IMR-90 (cell line): ENCODE results near the gene GMPR. TPM values are rescaled to one million over a fixed set of nuclear protein-coding genes. Genes with fewer than 3 reads are reported as not detected.

Experiments
- ATAC-seq: fragments of 200-7000 bp; cut with Tn5 transposase; 2 replicates; pipeline ENCODE4 v1.9.1; 2020; ENCODE audit warnings: low read depth, mild to moderate bottlenecking, moderate library complexity
- BruUV-seq: library from RNA; stranded (reverse); fragments of 400-500 nt; replicated peaks from 2 replicates; lab custom pipeline; 2021; lab: Mats Ljungman, UMichigan
- CTCF ChIA-PET: fragments of 300-600 bp; formaldehyde crosslinking; extraction: SDS; loops from one replicate; lab custom pipeline; 2021; ENCODE audit warnings: antibody characterized with exemption; lab: Yijun Ruan, JAX
- POLR2A ChIA-PET: fragments of 300-600 bp; sonication (Branson Sonifier 250); formaldehyde crosslinking; loops from one replicate; lab custom pipeline; 2022; ENCODE audit warnings: antibody characterized with exemption; ENCODE audit not compliant: unreplicated experiment; lab: Charles Lee
- DNase-seq: peaks from one replicate; pipeline ENCODE4 v3.0.0; 2013
- H2AFZ ChIP-seq: replicated peaks from 2 replicates; pipeline ENCODE3; 2013; ENCODE audit warnings: low read length, mild to moderate bottlenecking; ENCODE audit not compliant: poor library complexity
- H2AK5ac ChIP-seq: 2 replicates; pipeline ENCODE4 v1.6.1; 2013; ENCODE audit warnings: low read depth, low read length, inconsistent platforms
- H2AK9ac ChIP-seq: replicated peaks from 2 replicates; pipeline ENCODE3; 2013; ENCODE audit warnings: mild to moderate bottlenecking, low read depth, low read length, moderate library complexity; ENCODE audit not compliant: poor library complexity
- H2BK120ac ChIP-seq: 2 replicates; pipeline ENCODE4 v1.6.1; 2013; ENCODE audit warnings: low read depth, low read length, inconsistent platforms
- H2BK15ac ChIP-seq: 3 replicates; pipeline ENCODE4 v1.6.1; 2013; ENCODE audit warnings: low read depth, low read length, inconsistent platforms
- H2BK20ac ChIP-seq: 2 replicates; pipeline ENCODE4 v1.6.1; 2013; ENCODE audit warnings: low read depth, mild to moderate bottlenecking, inconsistent platforms, low read length, moderate library complexity
- H2BK5ac ChIP-seq: 2 replicates; pipeline ENCODE4 v1.6.1; 2013; ENCODE audit warnings: mild to moderate bottlenecking, low read depth, low read length, inconsistent platforms; ENCODE audit not compliant: poor library complexity, severe bottlenecking
- H3K14ac ChIP-seq: replicated peaks from 2 replicates; pipeline ENCODE4 v1.6.1; 2013; ENCODE audit warnings: low read depth, low read length, inconsistent platforms
- H3K18ac ChIP-seq: 2 replicates; pipeline ENCODE4 v1.6.1; 2013; ENCODE audit warnings: low read depth, low read length, control low read depth
- H3K23ac ChIP-seq: 2 replicates; pipeline ENCODE4 v1.6.1; 2013; ENCODE audit warnings: low read depth, low read length, inconsistent platforms
- H3K27ac ChIP-seq: 2 replicates; pipeline ENCODE4 v1.5.1; 2013; ENCODE audit warnings: mild to moderate bottlenecking, control low read depth, low read length; ENCODE audit not compliant: insufficient read depth
- H3K27me3 ChIP-seq: 2 replicates; pipeline ENCODE4 v1.6.1; 2013; ENCODE audit warnings: low read length; ENCODE audit not compliant: control insufficient read depth, insufficient read depth
- H3K36me3 ChIP-seq: 2 replicates; pipeline ENCODE4 v1.6.1; 2013; ENCODE audit warnings: low read length, mixed read lengths; ENCODE audit not compliant: control insufficient read depth, insufficient read depth
- H3K4ac ChIP-seq: 2 replicates; pipeline ENCODE4 v1.6.1; 2013; ENCODE audit warnings: low read depth, low read length, inconsistent platforms
- H3K4me1 ChIP-seq: 2 replicates; pipeline ENCODE4 v1.6.1; 2013; ENCODE audit warnings: low read length, mixed read lengths; ENCODE audit not compliant: control insufficient read depth, insufficient read depth
- H3K4me2 ChIP-seq: 2 replicates; pipeline ENCODE4 v1.6.1; 2013; ENCODE audit warnings: low read depth, mild to moderate bottlenecking, control low read depth, low read length, moderate library complexity
- H3K4me3 ChIP-seq: 2 replicates; pipeline ENCODE4 v1.5.1; 2013; ENCODE audit warnings: low read depth, mild to moderate bottlenecking, control low read depth, low read length, moderate library complexity; ENCODE audit not compliant: insufficient read depth
- H3K56ac ChIP-seq: 2 replicates; pipeline ENCODE4 v1.6.1; 2013; ENCODE audit warnings: low read length, inconsistent platforms; ENCODE audit not compliant: insufficient read depth; ENCODE audit errors: extremely low read depth
- H3K79me1 ChIP-seq, 2 experiments: 2 replicates each; pipeline ENCODE4 v1.6.1; 2013; ENCODE audit warnings: low read length in 2 of 2, inconsistent platforms in 1 of 2, low read depth in 1 of 2
- H3K9ac ChIP-seq: 2 replicates; pipeline ENCODE4 v1.6.1; 2013; ENCODE audit warnings: low read depth, low read length, control low read depth
- H3K9me1 ChIP-seq: 2 replicates; pipeline ENCODE4 v1.6.1; 2013; ENCODE audit warnings: low read length, inconsistent platforms; ENCODE audit not compliant: insufficient read depth
- H3K9me3 ChIP-seq: 2 replicates; pipeline ENCODE4 v1.6.1; 2013; ENCODE audit warnings: low read length; ENCODE audit not compliant: control insufficient read depth, insufficient read depth
- H4K20me1 ChIP-seq: 2 replicates; pipeline ENCODE4 v1.6.1; 2013; ENCODE audit warnings: low read length, inconsistent platforms; ENCODE audit not compliant: insufficient read depth
- H4K5ac ChIP-seq: 2 replicates; pipeline ENCODE4 v1.6.1; 2013; ENCODE audit warnings: mild to moderate bottlenecking, low read depth, low read length, control low read depth
- H4K8ac ChIP-seq, 2 experiments: 2 replicates each; pipeline ENCODE4 v1.6.1; 2013; ENCODE audit warnings: low read depth in 2 of 2, low read length in 2 of 2, control low read depth in 1 of 2, inconsistent platforms in 1 of 2
- H4K91ac ChIP-seq: 2 replicates; pipeline ENCODE4 v1.6.1; 2013; ENCODE audit warnings: low read depth, low read length, inconsistent platforms; ENCODE audit not compliant: insufficient read depth
- CEBPB ChIP-seq: IDR thresholded peaks from 2 replicates; pipeline ENCODE4 v1.6.1; 2012; ENCODE audit warnings: low read depth, low read length, improper control_type of control experiment
- MXI1 ChIP-seq: IDR thresholded peaks from 2 replicates; pipeline ENCODE4 v1.6.1; 2012; ENCODE audit warnings: low read depth, mild to moderate bottlenecking, low read length, moderate library complexity, borderline replicate concordance
- NFE2L2 ChIP-seq: fragments of 150-350 bp; IDR thresholded peaks from 2 replicates; pipeline ENCODE4 v1.6.1; 2016; ENCODE audit warnings: low read depth, mild to moderate bottlenecking, low read length
- POLR2A ChIP-seq: IDR thresholded peaks from 2 replicates; pipeline ENCODE4 v1.6.1; 2012; ENCODE audit warnings: mild to moderate bottlenecking, low read depth, low read length
- WGBS, 2 experiments: methylation state at CpG; one replicate each; pipeline versions ENCODE4 v1.1.5 to v1.1.7; 2013; ENCODE audit warnings: missing lambda C conversion rate in 2 of 2; ENCODE audit not compliant: insufficient read length in 1 of 2; ENCODE audit errors: extremely low coverage in 2 of 2; 5-methylcytosine and 5-hydroxymethylcytosine counted together
- dilution Hi-C: fragments of 300-500 bp; cut with HindIII; formaldehyde crosslinking; loops from one replicate; pipeline ENCODE4 v1.14.3; 2018; ENCODE audit warnings: low sequenced_read_pairs; ENCODE audit not compliant: unreplicated experiment
- in situ Hi-C: fragments of 300-500 bp; cut with MboI; formaldehyde crosslinking; loops from 3 replicates; pipeline ENCODE4 v1.14.3; 2019; ENCODE audit warnings: low sequenced_read_pairs, inconsistent platforms, mixed read lengths
- intact Hi-C: fragments of 100-400 bp; cut with micrococcal nuclease; formaldehyde crosslinking; loops from 2 replicates; pipeline ENCODE4 v1.10.0; 2022
- polyA plus RNA-seq, 3 experiments: library from polyadenylated mRNA; depleted of rRNA; stranded (reverse); fragments of >200 nt; gene quantifications; 2 replicates each; pipeline ENCODE4 v1.2.3, GENCODE V29; 2012; ENCODE audit warnings: low replicate concordance in 1 of 3
- total RNA-seq: library from RNA; depleted of rRNA; stranded (reverse); fragments of >200 nt; gene quantifications from 2 replicates; pipeline ENCODE4 v1.2.3, GENCODE V29; 2012
- TF ChIP-seq, protein P1 (sequence below): conservative IDR thresholded peaks from 2 replicates; pipeline ENCODE4 v1.5.1; 2012; ENCODE audit warnings: mild to moderate bottlenecking, low read depth, low read length, improper control_type of control experiment
- TF ChIP-seq, protein P2 (sequence below): fragments of 150-350 bp; IDR thresholded peaks from 2 replicates; pipeline ENCODE4 v1.6.1; 2017; ENCODE audit warnings: mild to moderate bottlenecking, antibody characterized with exemption, low read length, low read depth
- TF ChIP-seq, protein P3 (sequence below): fragments of 150-350 bp; IDR thresholded peaks from 2 replicates; pipeline ENCODE4 v1.6.1; 2016; ENCODE audit warnings: low read depth, mild to moderate bottlenecking, low read length, moderate library complexity, borderline replicate concordance

GMPR gene
- total and polyA plus RNA-seq, 2 of the 4 experiments (the other 2 are of a cell fraction), result 6.3 to 8.6 TPM

DNA sequence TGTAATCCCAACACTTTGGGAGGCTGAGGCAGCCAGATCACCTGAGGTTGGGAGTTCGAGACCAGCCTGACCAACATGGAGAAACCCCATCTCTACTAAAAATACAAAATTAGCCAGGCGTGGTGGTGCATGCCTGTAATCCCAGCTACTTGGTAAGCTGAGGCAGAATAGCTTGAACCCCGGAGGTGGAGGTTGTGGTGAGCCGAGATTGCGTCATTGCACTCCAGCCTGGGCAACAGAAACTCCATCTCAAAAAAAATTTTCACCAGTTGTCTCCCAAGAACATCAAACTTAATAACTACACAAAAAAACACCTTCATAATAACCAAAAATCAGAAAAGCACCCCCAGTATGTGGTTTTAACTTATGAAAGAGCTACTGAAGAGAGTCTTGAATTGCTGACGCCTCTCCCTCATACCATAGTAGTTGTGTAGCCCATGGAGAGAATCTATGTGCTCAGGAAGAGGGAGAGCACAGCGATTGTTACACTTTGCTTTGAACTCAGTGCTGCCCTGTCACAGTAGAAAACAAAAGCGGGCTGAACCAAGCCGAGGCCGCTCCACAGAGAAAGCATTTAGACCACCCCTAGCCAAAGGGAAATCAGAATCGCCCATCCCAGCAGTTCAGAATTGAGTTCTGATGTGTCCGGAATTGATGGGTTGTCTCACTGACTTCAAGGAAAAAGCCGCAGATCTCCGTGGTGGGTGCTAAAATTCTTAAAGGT, 42.0 kb upstream of the GMPR start:
- H2AK9ac ChIP-seq, result no peak overlapping the region
- no peak overlapping the region for H3K23ac ChIP-seq
- ATAC-seq (no peak), DNase-seq (no peak)
- H4K5ac ChIP-seq, result no peak overlapping the region
- no peak overlapping the region for H3K4me2 ChIP-seq
- TF ChIP-seq POLR2A (no peak), CEBPB (0 out of 2 replicates have a peak, but pooled peaks have one; percentile 13), NFE2L2 (no peak), MXI1 (no peak)
- TF ChIP-seq, protein P1, sequence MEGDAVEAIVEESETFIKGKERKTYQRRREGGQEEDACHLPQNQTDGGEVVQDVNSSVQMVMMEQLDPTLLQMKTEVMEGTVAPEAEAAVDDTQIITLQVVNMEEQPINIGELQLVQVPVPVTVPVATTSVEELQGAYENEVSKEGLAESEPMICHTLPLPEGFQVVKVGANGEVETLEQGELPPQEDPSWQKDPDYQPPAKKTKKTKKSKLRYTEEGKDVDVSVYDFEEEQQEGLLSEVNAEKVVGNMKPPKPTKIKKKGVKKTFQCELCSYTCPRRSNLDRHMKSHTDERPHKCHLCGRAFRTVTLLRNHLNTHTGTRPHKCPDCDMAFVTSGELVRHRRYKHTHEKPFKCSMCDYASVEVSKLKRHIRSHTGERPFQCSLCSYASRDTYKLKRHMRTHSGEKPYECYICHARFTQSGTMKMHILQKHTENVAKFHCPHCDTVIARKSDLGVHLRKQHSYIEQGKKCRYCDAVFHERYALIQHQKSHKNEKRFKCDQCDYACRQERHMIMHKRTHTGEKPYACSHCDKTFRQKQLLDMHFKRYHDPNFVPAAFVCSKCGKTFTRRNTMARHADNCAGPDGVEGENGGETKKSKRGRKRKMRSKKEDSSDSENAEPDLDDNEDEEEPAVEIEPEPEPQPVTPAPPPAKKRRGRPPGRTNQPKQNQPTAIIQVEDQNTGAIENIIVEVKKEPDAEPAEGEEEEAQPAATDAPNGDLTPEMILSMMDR, result no peak
- TF ChIP-seq, protein P2, sequence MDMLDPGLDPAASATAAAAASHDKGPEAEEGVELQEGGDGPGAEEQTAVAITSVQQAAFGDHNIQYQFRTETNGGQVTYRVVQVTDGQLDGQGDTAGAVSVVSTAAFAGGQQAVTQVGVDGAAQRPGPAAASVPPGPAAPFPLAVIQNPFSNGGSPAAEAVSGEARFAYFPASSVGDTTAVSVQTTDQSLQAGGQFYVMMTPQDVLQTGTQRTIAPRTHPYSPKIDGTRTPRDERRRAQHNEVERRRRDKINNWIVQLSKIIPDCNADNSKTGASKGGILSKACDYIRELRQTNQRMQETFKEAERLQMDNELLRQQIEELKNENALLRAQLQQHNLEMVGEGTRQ, result no peak
- TF ChIP-seq, protein P3, sequence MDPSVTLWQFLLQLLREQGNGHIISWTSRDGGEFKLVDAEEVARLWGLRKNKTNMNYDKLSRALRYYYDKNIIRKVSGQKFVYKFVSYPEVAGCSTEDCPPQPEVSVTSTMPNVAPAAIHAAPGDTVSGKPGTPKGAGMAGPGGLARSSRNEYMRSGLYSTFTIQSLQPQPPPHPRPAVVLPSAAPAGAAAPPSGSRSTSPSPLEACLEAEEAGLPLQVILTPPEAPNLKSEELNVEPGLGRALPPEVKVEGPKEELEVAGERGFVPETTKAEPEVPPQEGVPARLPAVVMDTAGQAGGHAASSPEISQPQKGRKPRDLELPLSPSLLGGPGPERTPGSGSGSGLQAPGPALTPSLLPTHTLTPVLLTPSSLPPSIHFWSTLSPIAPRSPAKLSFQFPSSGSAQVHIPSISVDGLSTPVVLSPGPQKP, result no peak
- no peak overlapping the region for H3K4me3 ChIP-seq
- no peak overlapping the region for H2AK5ac ChIP-seq
- no peak overlapping the region for H2BK20ac ChIP-seq
- no peak overlapping the region for H3K14ac ChIP-seq
- no peaks in the 10 kb centered on the region for H3K4me1 ChIP-seq
- H3K79me1 ChIP-seq, result no peaks in the 10 kb centered on the region
- ChIA-PET CTCF (interaction anchor here (0.6 kb wide), 1 partner anchor 8 kb away, joined by 4 read pairs; no protein-coding TSS in a partner anchor), POLR2A (no interaction called here)
- H3K27ac ChIP-seq, result no peak overlapping the region
- H2BK5ac ChIP-seq, result no peak overlapping the region
- H3K9me3 ChIP-seq, result no peaks in the 10 kb centered on the region; the same call in 1 of the 2 replicates
- no peak overlapping the region for H4K8ac ChIP-seq
- 40% methylated on average over 1 of the region's 14 CpGs; no CpG with 5 or more reads in 1 of the 2 experiments for WGBS, 2 experiments
- H3K9me1 ChIP-seq, result no peaks in the 10 kb centered on the region
- in situ Hi-C loops, result no loop called here
- no peak overlapping the region for H3K18ac ChIP-seq
- peaks cover 25% of the 10 kb centered on the region for H3K27me3 ChIP-seq
- no peak overlapping the region for H3K9ac ChIP-seq
- no peak overlapping the region for H2AFZ ChIP-seq
- BruUV-seq, result no TSS peak
- H3K4ac ChIP-seq, result no peak overlapping the region
- dilution Hi-C loops, result loop anchor here (25.0 kb wide), 1 partner anchor 509 kb away; no protein-coding TSS in a partner anchor
- no peaks in the 10 kb centered on the region for H4K20me1 ChIP-seq
- no peak overlapping the region for H4K91ac ChIP-seq
- intact Hi-C loops, result no loop called here
- H3K56ac ChIP-seq, result no peak overlapping the region
- no peak overlapping the region for H2BK120ac ChIP-seq
- H3K36me3 ChIP-seq, result no peaks in the 10 kb centered on the region
- no peak overlapping the region for H2BK15ac ChIP-seq
